Thyroid gland (tissue), 4 donors: ENCODE measurements around the gene KCTD1.

Source experiments
- CTCF ChIP-seq, 6 experiments: fragments of 200-600 bp in 3 of 6; fragments of 450-650 bp in 3 of 6; sonication (generic) in 3 of 6; IDR thresholded peaks; one replicate each; pipeline ENCODE4 v1.5.1; 2016 to 2019; ENCODE audit warnings: antibody characterized with exemption in 6 of 6, mild to moderate bottlenecking in 2 of 6, inconsistent platforms in 1 of 6, moderate library complexity in 1 of 6
- POLR2A ChIP-seq, 2 donors: fragments of 450-650 bp; IDR thresholded peaks; one replicate each; pipeline ENCODE4 v1.6.1; 2017; ENCODE audit warnings: antibody characterized with exemption in 2 of 2, mild to moderate bottlenecking in 2 of 2, moderate library complexity in 1 of 2

- TF ChIP-seq CTCF (IDR thresholded peaks at IDR 0.05) (no peak), POLR2A (IDR thresholded peaks at IDR 0.05) (no peak)
Measured at GRCh38 chr18:26553943-26554342, 5.6 kb upstream of the KCTD1 start.
